Activated naive CD4-positive, alpha-beta T cell treated with anti-CD3 and anti-CD28 coated beads, Interleukin-2, amount 10 ng/mL, durations not matched to agents 7 days and 5 days (primary cell): ENCODE data around the gene PRKG2.

Source experiments
- CTCF ChIA-PET: fragments of 350-600 bp; sonication (Branson Sonifier 250); formaldehyde crosslinking; loops from one replicate; lab custom pipeline; 2021; ENCODE audit warnings: antibody characterized with exemption; lab: Charles Lee
- DNase-seq: peaks from one replicate; pipeline ENCODE4 v3.0.0-alpha.2; 2020
- H3K27ac Mint-ChIP-seq: one replicate; pipeline ENCODE4 v1.8.0; 2021; ENCODE audit warnings: mild to moderate bottlenecking, moderate library complexity, mixed read lengths
- H3K27me3 Mint-ChIP-seq: one replicate; pipeline ENCODE4 v1.8.0; 2021; ENCODE audit warnings: mild to moderate bottlenecking, mixed read lengths
- H3K36me3 Mint-ChIP-seq: one replicate; pipeline ENCODE4 v1.8.0; 2021; ENCODE audit warnings: mixed read lengths
- H3K4me1 Mint-ChIP-seq: one replicate; pipeline ENCODE4 v1.8.0; 2021; ENCODE audit warnings: mixed read lengths
- H3K4me3 Mint-ChIP-seq: one replicate; pipeline ENCODE4 v1.8.0; 2021; ENCODE audit warnings: mild to moderate bottlenecking, moderate library complexity, mixed read lengths
- H3K9me3 Mint-ChIP-seq: one replicate; pipeline ENCODE4 v1.8.0; 2021; ENCODE audit warnings: mixed read lengths

Gene PRKG2

GRCh38 chr4:81120055-81120454 lies 95.0 kb downstream of the PRKG2 start:
- no peaks in the 10 kb centered on the region for H3K4me1 Mint-ChIP-seq
- CTCF ChIA-PET: interaction anchor here (1.0 kb wide), 1 partner anchor 95 kb away, joined by 3 read pairs; the partner anchor contains the start of gene PRKG2
- H3K36me3 Mint-ChIP-seq: no peaks in the 10 kb centered on the region
- no peaks in the 10 kb centered on the region for H3K9me3 Mint-ChIP-seq
- H3K4me3 Mint-ChIP-seq: no peak overlapping the region
- no peaks in the 10 kb centered on the region for H3K27me3 Mint-ChIP-seq
- H3K27ac Mint-ChIP-seq: no peak overlapping the region
- no peak for DNase-seq

GRCh38 chr4:81118086-81118485 lies 96.9 kb downstream of the PRKG2 start:
- Mint-ChIP-seq H3K27ac (no peak overlapping the region), H3K36me3 (no peaks in the 10 kb centered on the region), H3K4me3 (no peak overlapping the region), H3K27me3 (no peaks in the 10 kb centered on the region), H3K9me3 (no peaks in the 10 kb centered on the region), H3K4me1 (peaks cover 9% of the 10 kb centered on the region)
- CTCF ChIA-PET: no interaction called here
- DNase-seq: no peak

GRCh38 chr4:81116566-81116965 lies 98.5 kb downstream of the PRKG2 start:
- Mint-ChIP-seq H3K4me1 (peaks cover 13% of the 10 kb centered on the region), H3K9me3 (no peaks in the 10 kb centered on the region), H3K27me3 (no peaks in the 10 kb centered on the region), H3K36me3 (no peaks in the 10 kb centered on the region), H3K27ac (no peak overlapping the region), H3K4me3 (no peak overlapping the region)
- CTCF ChIA-PET: no interaction called here
- DNase-seq: no peak

GRCh38 chr4:81113024-81113423 lies 102.0 kb downstream of the PRKG2 start:
- H3K27me3 Mint-ChIP-seq: no peaks in the 10 kb centered on the region
- peaks cover 13% of the 10 kb centered on the region for H3K4me1 Mint-ChIP-seq
- CTCF ChIA-PET: no interaction called here
- no peak for DNase-seq
- no peaks in the 10 kb centered on the region for H3K36me3 Mint-ChIP-seq
- H3K4me3 Mint-ChIP-seq: no peak overlapping the region
- no peak overlapping the region for H3K27ac Mint-ChIP-seq
- no peaks in the 10 kb centered on the region for H3K9me3 Mint-ChIP-seq

- no peak for DNase-seq
- no peaks in the 10 kb centered on the region for H3K36me3 Mint-ChIP-seq
- no peaks in the 10 kb centered on the region for H3K9me3 Mint-ChIP-seq
- no peak overlapping the region for H3K27ac Mint-ChIP-seq
- CTCF ChIA-PET: no interaction called here
- peaks cover 13% of the 10 kb centered on the region for H3K4me1 Mint-ChIP-seq
- no peaks in the 10 kb centered on the region for H3K27me3 Mint-ChIP-seq
- H3K4me3 Mint-ChIP-seq: no peak overlapping the region
Observed at GRCh38 chr4:81109356-81109755, 105.7 kb downstream of the PRKG2 start.

- H3K27me3 Mint-ChIP-seq: no peaks in the 10 kb centered on the region
- H3K27ac Mint-ChIP-seq: no peak overlapping the region
- no peaks in the 10 kb centered on the region for H3K36me3 Mint-ChIP-seq
- no peak overlapping the region for H3K4me3 Mint-ChIP-seq
- CTCF ChIA-PET: no interaction called here
- no peaks in the 10 kb centered on the region for H3K9me3 Mint-ChIP-seq
- DNase-seq: no peak
- no peaks in the 10 kb centered on the region for H3K4me1 Mint-ChIP-seq
Observed at GRCh38 chr4:81106150-81106549, 108.9 kb downstream of the PRKG2 start.

GRCh38 chr4:81102107-81102506 lies 112.9 kb downstream of the PRKG2 start:
- DNase-seq: no peak
- no peaks in the 10 kb centered on the region for H3K9me3 Mint-ChIP-seq
- no peak overlapping the region for H3K4me3 Mint-ChIP-seq
- CTCF ChIA-PET: interaction anchor here (0.6 kb wide), 1 partner anchor 42 kb away, joined by 3 read pairs; no protein-coding TSS in a partner anchor
- H3K27ac Mint-ChIP-seq: no peak overlapping the region
- no peaks in the 10 kb centered on the region for H3K4me1 Mint-ChIP-seq
- H3K27me3 Mint-ChIP-seq: no peaks in the 10 kb centered on the region
- H3K36me3 Mint-ChIP-seq: no peaks in the 10 kb centered on the region

- H3K27me3 Mint-ChIP-seq: no peaks in the 10 kb centered on the region
- no peak overlapping the region for H3K4me3 Mint-ChIP-seq
- no peaks in the 10 kb centered on the region for H3K36me3 Mint-ChIP-seq
- H3K9me3 Mint-ChIP-seq: no peaks in the 10 kb centered on the region
- DNase-seq: no peak
- CTCF ChIA-PET: no interaction called here
- no peak overlapping the region for H3K27ac Mint-ChIP-seq
- H3K4me1 Mint-ChIP-seq: no peaks in the 10 kb centered on the region
Observed at GRCh38 chr4:81096566-81096965, 118.5 kb downstream of the PRKG2 start.

- H3K27me3 Mint-ChIP-seq: no peaks in the 10 kb centered on the region
- H3K4me3 Mint-ChIP-seq: no peak overlapping the region
- H3K4me1 Mint-ChIP-seq: no peaks in the 10 kb centered on the region
- H3K9me3 Mint-ChIP-seq: no peaks in the 10 kb centered on the region
- no peaks in the 10 kb centered on the region for H3K36me3 Mint-ChIP-seq
- CTCF ChIA-PET: no interaction called here
- no peak overlapping the region for H3K27ac Mint-ChIP-seq
- DNase-seq: no peak
Observed at GRCh38 chr4:81095389-81095788, 119.6 kb downstream of the PRKG2 start.

GRCh38 chr4:81093720-81094401 lies 121.2 kb downstream of the PRKG2 start:
- Mint-ChIP-seq H3K4me1 (no peaks in the 10 kb centered on the region), H3K36me3 (no peaks in the 10 kb centered on the region)
- CTCF ChIA-PET: no interaction called here

GRCh38 chr4:81085979-81086378 lies 129.0 kb downstream of the PRKG2 start:
- Mint-ChIP-seq H3K27ac (no peak overlapping the region), H3K27me3 (no peaks in the 10 kb centered on the region), H3K36me3 (no peaks in the 10 kb centered on the region), H3K4me1 (no peaks in the 10 kb centered on the region), H3K4me3 (no peak overlapping the region), H3K9me3 (peaks cover 2% of the 10 kb centered on the region)
- CTCF ChIA-PET: interaction anchor here (2.1 kb wide), 1 partner anchor 15 kb away, joined by 6 read pairs; no protein-coding TSS in a partner anchor
- DNase-seq: no peak

More at GRCh38 chr4:81093720-81094401, 121.2 kb downstream of the PRKG2 start:
- H3K27ac Mint-ChIP-seq: no peak overlapping the region
- H3K27me3 Mint-ChIP-seq: no peaks in the 10 kb centered on the region
- no peak for DNase-seq
- H3K9me3 Mint-ChIP-seq: no peaks in the 10 kb centered on the region
- no peak overlapping the region for H3K4me3 Mint-ChIP-seq

- H3K27me3 Mint-ChIP-seq: no peaks in the 10 kb centered on the region
- no peak for DNase-seq
- CTCF ChIA-PET: interaction anchor here (2.1 kb wide), 1 partner anchor 14 kb away, joined by 6 read pairs; no protein-coding TSS in a partner anchor
- H3K4me1 Mint-ChIP-seq: no peaks in the 10 kb centered on the region
- H3K27ac Mint-ChIP-seq: no peak overlapping the region
- peaks cover 2% of the 10 kb centered on the region for H3K9me3 Mint-ChIP-seq
- H3K4me3 Mint-ChIP-seq: no peak overlapping the region
- no peaks in the 10 kb centered on the region for H3K36me3 Mint-ChIP-seq
Observed at GRCh38 chr4:81085291-81085690, 129.7 kb downstream of the PRKG2 start.

GRCh38 chr4:81084634-81085033 lies 130.4 kb downstream of the PRKG2 start:
- Mint-ChIP-seq H3K36me3 (no peaks in the 10 kb centered on the region), H3K4me3 (no peak overlapping the region), H3K27me3 (no peaks in the 10 kb centered on the region), H3K9me3 (peaks cover 2% of the 10 kb centered on the region), H3K27ac (no peak overlapping the region), H3K4me1 (no peaks in the 10 kb centered on the region)
- no peak for DNase-seq
- CTCF ChIA-PET: interaction anchor here (1.5 to 2.1 kb wide), 2 partner anchors 14 to 267 kb away, joined by 5 to 6 read pairs; no protein-coding TSS in a partner anchor

GRCh38 chr4:81084029-81084428 lies 131.0 kb downstream of the PRKG2 start:
- H3K36me3 Mint-ChIP-seq: no peaks in the 10 kb centered on the region
- H3K4me3 Mint-ChIP-seq: no peak overlapping the region
- H3K27me3 Mint-ChIP-seq: no peaks in the 10 kb centered on the region
- CTCF ChIA-PET: interaction anchor here (1.2 to 1.5 kb wide), 2 partner anchors 14 to 268 kb away, joined by 5 read pairs; no protein-coding TSS in a partner anchor
- H3K27ac Mint-ChIP-seq: no peak overlapping the region
- DNase-seq: no peak
- no peaks in the 10 kb centered on the region for H3K4me1 Mint-ChIP-seq
- peaks cover 2% of the 10 kb centered on the region for H3K9me3 Mint-ChIP-seq

GRCh38 chr4:81081156-81081555 lies 133.9 kb downstream of the PRKG2 start:
- H3K27me3 Mint-ChIP-seq: no peaks in the 10 kb centered on the region
- DNase-seq: no peak
- peaks cover 2% of the 10 kb centered on the region for H3K9me3 Mint-ChIP-seq
- H3K4me1 Mint-ChIP-seq: no peaks in the 10 kb centered on the region
- no peak overlapping the region for H3K27ac Mint-ChIP-seq
- CTCF ChIA-PET: no interaction called here
- no peak overlapping the region for H3K4me3 Mint-ChIP-seq
- H3K36me3 Mint-ChIP-seq: no peaks in the 10 kb centered on the region
